ENCODE measurements around the gene TRIM2.

TRIM2 gene

DNA sequence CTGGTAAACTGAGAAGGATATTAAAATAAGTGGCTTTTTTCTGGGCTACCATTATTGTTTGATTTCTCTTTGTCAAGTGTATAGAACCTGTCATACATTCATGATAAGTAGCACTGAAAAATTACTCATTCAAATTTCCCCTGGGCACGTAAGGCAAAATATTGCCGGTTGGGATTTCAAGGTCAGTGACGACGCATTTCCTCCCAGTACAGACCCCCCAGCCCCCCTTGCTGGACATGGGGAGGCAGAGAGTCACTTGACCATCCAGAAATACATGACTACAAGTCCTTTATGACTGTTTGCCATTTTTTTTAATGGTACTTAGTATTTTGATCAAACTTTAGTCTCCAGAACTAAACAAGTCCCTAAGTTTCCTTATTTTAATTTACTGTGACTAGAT is 133.4 kb downstream of the TRIM2 start:
- no peak for DNase-seq (ENCODE audit: low spot score)

- DNase-seq (ENCODE audit: low spot score): no peak
Observed at GRCh38 chr4:153341575-153342090, 137.4 kb downstream of the TRIM2 start.

DNA sequence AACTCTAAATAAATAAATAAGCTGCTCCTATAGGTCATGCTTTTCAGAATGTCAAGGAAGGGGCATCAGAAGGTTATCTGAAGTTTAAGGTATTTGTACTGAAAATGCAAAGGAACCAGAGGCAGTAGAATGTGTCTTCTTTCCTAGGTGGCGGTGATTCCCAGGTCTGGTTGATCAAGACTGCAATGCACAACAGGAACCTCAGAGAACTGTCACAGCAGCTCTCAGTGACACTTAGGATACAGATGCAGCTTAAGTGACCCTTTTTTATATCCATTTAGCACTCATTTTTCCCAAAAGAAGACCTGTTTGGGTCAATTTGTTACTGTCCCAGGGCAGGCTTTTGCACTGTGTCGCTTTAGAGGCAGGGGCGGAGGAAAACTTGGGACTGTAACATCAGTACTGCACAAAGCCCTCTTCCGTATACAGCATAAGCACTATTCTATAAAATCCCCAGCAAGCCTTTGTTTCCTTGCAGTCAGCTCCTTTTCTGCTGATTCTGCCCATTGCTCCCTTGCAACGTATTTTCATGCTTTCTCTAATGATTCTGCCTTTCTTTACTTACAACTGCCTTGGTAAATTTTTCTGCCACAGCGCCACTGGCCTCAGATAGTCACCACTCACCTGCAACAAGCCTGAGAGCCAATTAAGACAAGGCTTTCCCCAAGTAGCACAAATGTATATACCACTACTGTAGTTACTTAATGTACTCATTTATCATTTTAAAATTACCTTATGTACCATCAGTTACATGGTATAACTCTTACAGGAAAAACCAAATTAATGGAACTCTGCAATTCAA is 138.7 kb downstream of the TRIM2 start:
- no peak for DNase-seq (ENCODE audit: low spot score)

DNA sequence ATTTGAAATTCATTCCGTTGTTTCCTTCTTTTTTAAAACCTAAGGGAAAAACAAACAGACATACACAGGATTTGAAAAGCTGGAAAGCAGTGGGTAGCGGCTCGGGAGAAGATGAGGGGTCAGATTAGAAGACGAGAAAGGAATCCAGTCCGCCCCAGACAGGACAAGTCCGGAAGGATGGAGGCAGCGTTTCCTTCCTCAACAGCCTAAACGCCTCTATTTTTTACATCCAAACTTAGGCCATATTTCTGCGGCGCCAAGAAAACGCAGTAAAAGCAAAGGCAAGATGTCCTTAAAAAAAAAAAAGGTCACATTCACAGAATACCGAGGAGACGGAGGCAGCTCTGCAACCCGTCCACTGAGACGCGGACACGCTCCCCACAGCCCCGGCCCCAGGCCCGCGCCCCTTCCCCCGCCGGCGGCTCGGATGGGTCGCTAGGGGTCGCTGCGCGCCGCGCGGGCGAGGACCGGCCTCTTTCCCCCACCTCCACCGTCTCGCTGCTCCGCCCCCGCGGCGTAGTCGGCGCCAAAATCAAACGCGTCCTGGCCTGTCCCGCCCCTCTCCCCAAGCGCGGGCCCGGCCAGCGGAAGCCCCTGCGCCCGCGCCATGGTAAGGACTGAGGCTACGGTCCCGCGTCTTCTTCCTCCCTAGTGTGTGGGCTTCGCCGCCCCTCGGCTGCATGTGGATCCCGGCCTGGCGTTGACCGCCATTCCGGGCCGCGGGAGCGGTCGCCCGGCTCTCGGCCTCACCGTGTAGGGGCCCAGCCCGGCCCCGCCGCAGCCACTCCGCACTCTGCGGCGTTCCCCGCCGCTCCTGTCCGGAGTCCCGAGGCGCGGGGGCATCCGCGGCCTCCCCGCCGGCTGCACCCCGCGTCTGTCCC is 140.1 kb downstream of the TRIM2 start, which contains the start of gene MND1:
Gene MND1, plus strand, starts transcription at position 558 of the 881 bp plus-strand sequence. Its CDS starts 50 bp downstream, at position 608.
- DNase-seq (ENCODE audit: low spot score): peak; percentile 97

DNA sequence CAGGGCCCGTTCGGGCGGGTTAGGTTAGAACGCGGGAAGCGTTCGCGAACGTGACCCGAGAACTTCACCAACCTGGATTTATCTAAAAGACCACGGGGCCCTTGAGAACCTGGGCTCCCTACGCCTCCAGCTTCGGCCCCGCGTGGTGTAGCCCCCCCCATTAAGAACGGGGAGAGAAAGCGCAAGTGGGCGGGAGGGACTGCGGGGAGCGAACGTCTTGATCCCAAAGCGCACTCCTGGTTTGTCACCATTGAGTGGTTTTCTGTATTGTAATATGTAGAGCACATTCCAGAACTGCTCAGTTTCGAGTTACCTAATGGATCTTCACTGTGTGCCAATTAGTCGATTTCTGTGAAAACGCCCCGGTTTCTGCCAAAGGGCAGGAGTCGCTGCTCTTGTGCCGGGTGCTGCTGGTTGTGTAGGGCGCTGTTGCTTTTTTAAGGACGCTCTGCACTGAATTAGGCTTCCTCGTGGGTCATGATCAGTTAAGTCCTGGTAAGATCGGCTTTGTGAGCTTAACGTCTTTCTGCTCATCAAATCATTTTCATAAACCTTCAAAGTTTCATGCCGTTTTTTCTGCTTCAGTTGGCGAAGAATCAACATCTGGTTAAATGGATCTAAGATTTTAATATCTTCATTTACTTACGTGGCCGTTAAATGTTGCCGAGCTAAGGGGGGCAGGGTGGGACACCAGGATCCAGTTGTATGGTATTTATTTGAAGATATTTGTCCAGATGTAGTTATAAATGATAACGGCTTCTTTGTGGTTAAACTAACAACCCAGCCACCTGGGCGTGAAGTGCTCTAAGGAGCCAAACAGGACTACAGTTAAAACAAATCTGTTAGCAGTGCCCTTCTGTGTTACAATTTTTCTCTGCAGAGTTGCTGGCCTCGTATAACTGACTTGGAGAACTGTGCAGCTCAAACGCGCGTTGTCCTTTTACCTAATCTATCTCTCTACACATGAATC is 141.1 kb downstream of the TRIM2 start:
- DNase-seq (ENCODE audit: low spot score): peak; percentile 60

GRCh38 chr4:153346031-153346430 is 141.8 kb downstream of the TRIM2 start:
- no peak for DNase-seq (ENCODE audit: low spot score)

DNA sequence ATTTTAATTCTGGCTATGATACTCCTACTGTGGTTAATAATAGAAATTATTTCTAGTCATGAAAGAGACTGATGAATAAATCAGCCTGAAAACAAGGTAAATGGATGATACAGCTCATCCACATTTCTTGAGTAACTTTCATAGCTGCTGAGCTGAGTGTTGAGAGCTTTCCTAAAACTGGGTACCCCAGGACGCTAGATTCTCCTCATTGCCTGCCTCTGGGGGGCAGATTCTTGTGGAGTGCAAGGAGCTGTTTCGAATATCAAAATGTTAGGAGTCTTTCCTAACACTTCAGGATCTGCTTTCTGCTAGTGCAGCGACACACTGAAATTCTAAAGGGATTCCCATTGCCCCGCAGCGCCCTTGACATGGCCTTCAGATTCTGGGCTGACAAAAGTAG is 142.3 kb downstream of the TRIM2 start:
- no peak for DNase-seq (ENCODE audit: low spot score)

- no peak for DNase-seq (ENCODE audit: low spot score)
Observed at GRCh38 chr4:153347117-153347516, 142.9 kb downstream of the TRIM2 start.

GRCh38 chr4:153348006-153348405 is 143.8 kb downstream of the TRIM2 start:
- DNase-seq (ENCODE audit: low spot score): no peak

- DNase-seq (ENCODE audit: low spot score): no peak
Observed at GRCh38 chr4:153349206-153349805, 145.1 kb downstream of the TRIM2 start.

DNA sequence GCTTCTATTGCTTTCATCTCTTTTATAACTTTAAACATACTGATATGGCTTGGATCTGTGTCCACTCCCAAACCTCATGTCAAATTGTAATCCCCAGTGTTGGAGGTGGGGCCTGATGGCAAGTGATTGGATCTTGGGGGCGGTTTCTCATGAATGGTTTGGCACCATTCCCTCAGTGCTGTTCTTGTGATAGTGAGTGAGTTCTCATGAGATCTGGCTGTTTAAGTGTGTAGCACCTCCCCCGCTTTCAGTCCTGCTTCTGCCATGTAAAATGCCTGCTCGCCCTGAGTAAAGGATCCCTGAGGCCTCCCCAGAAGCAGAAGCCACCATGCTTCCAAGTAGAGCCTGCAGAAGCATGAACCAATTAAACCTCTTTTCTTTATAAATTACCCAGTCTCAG is 157.9 kb downstream of the TRIM2 start:
- DNase-seq (ENCODE audit: low spot score): no peak

DNA sequence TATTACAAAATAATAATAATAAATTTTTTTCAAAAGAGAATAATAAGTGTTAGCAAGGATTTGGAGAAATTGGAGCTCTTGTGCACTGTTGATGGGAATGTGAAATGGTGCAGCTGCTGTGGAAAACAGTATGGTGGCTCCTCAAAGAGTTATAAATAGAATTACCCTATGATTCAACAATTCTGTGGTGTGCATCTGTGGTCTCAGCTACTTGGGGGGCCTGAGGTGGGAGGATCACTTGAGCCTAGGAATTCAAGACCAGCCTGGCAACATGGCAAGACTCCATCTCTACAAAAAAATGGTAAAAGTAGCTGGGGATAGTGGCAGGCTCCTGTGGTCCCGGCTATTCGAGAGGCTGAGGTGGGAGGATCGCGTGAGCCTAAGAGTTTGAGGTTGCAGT is 159.8 kb downstream of the TRIM2 start:
- DNase-seq (ENCODE audit: low spot score): no peak

DNA sequence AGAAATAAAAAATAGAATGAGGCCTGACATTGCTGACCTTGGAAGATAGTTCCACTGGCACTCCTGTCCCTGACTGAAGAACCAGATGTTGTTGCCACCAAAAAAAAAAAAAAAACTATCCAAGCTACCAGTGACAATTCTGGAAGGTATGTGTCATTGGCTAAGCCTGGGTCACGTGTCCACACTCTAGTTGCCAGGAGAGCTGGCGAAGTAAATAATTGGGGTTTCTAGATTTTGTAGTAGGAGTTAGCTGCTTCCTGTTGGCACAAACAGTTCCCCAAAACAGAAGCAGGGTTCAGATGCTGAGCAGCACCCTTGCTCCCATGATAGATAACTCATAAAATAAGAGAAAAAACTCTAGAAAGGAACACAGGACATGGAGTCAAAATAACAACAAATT is 160.8 kb downstream of the TRIM2 start:
- no peak for DNase-seq (ENCODE audit: low spot score)

DNA sequence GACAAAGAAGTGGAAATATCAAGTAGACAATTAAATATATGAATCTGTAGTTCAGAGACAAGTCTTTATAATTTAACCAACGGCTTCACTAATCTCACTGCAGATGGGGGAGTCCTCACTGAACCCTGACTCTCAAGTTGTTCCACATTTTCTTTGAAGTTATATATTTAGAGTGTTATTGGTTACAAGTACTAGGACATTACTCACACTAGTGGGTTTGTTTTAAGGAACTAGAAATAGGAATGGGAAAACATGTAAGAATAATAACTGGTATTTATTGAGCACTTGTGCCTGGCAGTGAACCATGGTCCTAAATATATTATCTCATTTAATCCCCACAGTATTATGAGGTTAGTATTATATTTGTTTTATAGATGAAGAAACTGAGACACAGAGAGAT is 162.2 kb downstream of the TRIM2 start:
- DNase-seq (ENCODE audit: low spot score): no peak

DNA sequence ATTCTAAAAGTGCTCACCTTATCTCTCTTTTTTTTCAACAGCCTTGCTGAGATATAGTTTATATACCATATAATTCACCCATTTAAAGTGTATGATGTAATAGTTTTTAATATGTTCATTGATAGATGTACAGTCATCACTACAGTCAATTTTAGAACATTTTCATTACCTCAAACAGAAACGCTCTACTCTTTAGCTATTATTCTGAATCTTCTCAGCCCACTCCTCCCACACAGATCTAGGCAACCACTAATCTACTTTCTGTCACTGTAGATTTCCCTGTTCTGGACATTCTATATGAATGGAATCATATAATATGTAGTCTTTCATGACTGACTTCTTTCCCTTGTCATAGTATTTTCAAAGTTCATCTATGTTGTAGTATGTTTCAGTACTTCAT is 162.8 kb downstream of the TRIM2 start:
- no peak for DNase-seq (ENCODE audit: low spot score)

GRCh38 chr4:153369021-153369420 is 164.8 kb downstream of the TRIM2 start:
- no peak for DNase-seq (ENCODE audit: low spot score)

DNA sequence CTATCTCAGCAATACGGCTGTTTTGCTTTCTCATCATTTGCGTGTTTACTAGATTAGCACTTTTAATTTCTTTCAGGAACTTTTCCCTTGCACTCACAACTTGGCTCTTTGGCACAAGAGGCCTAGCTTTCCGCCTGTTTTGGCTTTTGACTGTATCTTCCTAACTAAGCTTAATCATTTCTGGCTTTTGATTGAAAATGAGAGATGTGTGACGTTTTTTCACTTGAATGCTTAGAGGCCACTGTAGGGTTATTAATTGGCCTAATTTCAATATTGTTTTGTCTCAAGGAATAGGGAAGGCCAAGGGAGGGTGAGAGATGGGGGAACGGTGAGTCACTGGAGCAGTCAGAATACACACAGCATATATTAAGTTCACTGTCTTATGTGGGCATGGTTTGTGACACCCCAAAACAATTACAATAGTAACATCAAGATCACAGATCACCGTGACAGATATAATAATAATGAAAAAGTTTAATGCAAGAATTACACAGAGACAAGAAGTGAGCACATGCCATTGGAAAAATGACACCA is 167.5 kb downstream of the TRIM2 start:
- DNase-seq (ENCODE audit: low spot score): no peak

GRCh38 chr4:153372967-153373562 is 168.8 kb downstream of the TRIM2 start:
- no peak for DNase-seq (ENCODE audit: low spot score)

GRCh38 chr4:153374442-153374841 is 170.2 kb downstream of the TRIM2 start:
- no peak for DNase-seq (ENCODE audit: low spot score)

GRCh38 chr4:153375303-153375702 is 171.1 kb downstream of the TRIM2 start:
- no peak for DNase-seq (ENCODE audit: low spot score)

DNA sequence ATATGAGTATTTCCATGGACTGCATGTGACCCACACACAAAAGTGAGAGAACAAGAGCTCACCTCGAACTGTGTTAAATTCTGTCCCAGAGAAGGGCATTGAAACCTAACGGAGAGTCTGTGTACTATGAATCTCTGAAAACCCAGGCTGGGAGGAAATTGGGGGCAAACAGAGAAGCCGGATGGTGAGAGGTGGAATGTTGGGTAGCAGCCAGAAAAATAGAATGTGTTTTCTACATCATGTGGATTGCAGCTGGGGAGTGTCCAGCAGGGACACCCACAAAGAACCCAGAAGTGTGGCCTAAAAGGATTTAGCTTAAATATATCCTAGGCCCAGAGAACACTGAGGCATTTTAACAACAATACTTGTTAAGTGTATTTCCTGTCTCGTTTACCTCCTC is 178.9 kb downstream of the TRIM2 start:
- no peak for DNase-seq (ENCODE audit: low spot score)

All from D341Med (cell line).